Ascending aorta (tissue), 2 donors: ENCODE results near the gene KNDC1. TPM values are rescaled to one million over a fixed set of nuclear protein-coding genes. Genes with fewer than 3 reads are reported as not detected.

Source experiments
- DNase-seq, 2 donors: peaks; one replicate each; pipeline ENCODE4 v3.0.0-alpha.2; 2019; ENCODE audit warnings: low spot score in 2 of 2
- H3K27ac ChIP-seq, 2 donors: fragments of 200-600 bp; sonication (generic); one replicate each; pipeline ENCODE4 v1.5.1; 2016 to 2017; ENCODE audit warnings: mild to moderate bottlenecking in 1 of 2
- H3K27me3 ChIP-seq: fragments of 200-600 bp; sonication (generic); one replicate; pipeline ENCODE4 v1.5.1; 2017
- H3K36me3 ChIP-seq, 2 donors: fragments of 200-600 bp; sonication (generic); one replicate each; pipeline ENCODE4 v1.5.1; 2016
- H3K4me1 ChIP-seq, 2 donors: fragments of 200-600 bp; sonication (generic); one replicate each; pipeline ENCODE4 v1.5.1; 2016 to 2017; ENCODE audit warnings: mild to moderate bottlenecking in 1 of 2
- H3K4me3 ChIP-seq, 2 donors: fragments of 200-600 bp; sonication (generic); one replicate each; pipeline ENCODE4 v1.5.1; 2016 to 2017; ENCODE audit warnings: mild to moderate bottlenecking in 1 of 2
- H3K9me3 ChIP-seq, 2 donors: fragments of 200-600 bp; sonication (generic); one replicate each; pipeline ENCODE4 v1.5.1; 2016
- intact Hi-C: fragments of 100-400 bp; cut with DNase I; formaldehyde crosslinking; loops from one replicate; pipeline ENCODE4 v1.15.1; 2023
- total RNA-seq: library from RNA; depleted of rRNA; stranded (reverse); fragments of >200 nt; gene quantifications from one replicate; pipeline ENCODE4 v1.1.0, GENCODE V29; 2016
- TF ChIP-seq, protein P1 (sequence below), 3 experiments: fragments of 200-600 bp in 2 of 3; fragments of 450-650 bp in 1 of 3; sonication (generic) in 2 of 3; IDR thresholded peaks; one replicate each; pipeline ENCODE4 v1.5.1; 2016 to 2019; ENCODE audit warnings: antibody characterized with exemption in 3 of 3, mild to moderate bottlenecking in 1 of 3, moderate library complexity in 1 of 3

KNDC1 gene
- total RNA-seq, 1 donor from 2014 or later = 0.21 TPM

DNA sequence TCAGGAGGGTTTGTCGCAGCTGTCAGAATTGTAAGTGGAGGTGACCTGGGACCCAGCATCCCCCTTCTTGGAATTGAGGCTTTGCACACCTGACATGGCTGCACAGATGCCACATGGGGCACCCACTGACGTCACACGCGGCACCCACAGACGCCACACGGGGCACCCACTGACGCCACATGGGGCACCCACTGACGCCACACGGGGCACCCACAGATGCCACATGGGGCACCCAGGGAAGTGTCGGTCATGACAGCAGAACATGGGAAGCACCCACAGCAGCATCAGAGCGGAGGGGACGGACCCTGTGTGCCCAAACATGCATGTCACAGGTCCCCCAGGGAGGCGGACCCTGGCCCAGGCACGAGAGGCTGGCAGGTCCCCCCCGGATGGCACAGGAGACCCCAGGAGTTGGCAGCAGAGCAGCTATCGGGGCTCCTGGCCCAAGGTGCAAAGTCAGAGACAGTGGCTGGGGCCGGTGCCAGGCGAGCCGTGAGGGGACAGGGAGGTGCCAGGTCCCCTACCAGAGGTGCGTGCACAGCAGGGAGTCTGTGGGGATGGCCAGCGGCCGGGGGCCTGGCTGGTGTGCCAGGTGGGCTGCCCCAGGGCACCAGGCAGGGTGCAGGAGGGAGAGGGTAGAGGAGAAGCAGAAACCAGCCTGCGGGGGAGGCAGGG, 21.1 kb downstream of the KNDC1 start:
- DNase-seq = no peak
- H3K36me3 ChIP-seq = no peaks in the 10 kb centered on the region
- H3K27me3 ChIP-seq = no peaks in the 10 kb centered on the region
- H3K9me3 ChIP-seq = no peaks in the 10 kb centered on the region
- H3K4me1 ChIP-seq = no peaks in the 10 kb centered on the region
- TF ChIP-seq, protein P1, sequence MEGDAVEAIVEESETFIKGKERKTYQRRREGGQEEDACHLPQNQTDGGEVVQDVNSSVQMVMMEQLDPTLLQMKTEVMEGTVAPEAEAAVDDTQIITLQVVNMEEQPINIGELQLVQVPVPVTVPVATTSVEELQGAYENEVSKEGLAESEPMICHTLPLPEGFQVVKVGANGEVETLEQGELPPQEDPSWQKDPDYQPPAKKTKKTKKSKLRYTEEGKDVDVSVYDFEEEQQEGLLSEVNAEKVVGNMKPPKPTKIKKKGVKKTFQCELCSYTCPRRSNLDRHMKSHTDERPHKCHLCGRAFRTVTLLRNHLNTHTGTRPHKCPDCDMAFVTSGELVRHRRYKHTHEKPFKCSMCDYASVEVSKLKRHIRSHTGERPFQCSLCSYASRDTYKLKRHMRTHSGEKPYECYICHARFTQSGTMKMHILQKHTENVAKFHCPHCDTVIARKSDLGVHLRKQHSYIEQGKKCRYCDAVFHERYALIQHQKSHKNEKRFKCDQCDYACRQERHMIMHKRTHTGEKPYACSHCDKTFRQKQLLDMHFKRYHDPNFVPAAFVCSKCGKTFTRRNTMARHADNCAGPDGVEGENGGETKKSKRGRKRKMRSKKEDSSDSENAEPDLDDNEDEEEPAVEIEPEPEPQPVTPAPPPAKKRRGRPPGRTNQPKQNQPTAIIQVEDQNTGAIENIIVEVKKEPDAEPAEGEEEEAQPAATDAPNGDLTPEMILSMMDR (IDR thresholded peaks at IDR 0.05) = no peak
- H3K27ac ChIP-seq = no peak overlapping the region
- intact Hi-C loops = no loop called here
- H3K4me3 ChIP-seq = no peak overlapping the region

DNA sequence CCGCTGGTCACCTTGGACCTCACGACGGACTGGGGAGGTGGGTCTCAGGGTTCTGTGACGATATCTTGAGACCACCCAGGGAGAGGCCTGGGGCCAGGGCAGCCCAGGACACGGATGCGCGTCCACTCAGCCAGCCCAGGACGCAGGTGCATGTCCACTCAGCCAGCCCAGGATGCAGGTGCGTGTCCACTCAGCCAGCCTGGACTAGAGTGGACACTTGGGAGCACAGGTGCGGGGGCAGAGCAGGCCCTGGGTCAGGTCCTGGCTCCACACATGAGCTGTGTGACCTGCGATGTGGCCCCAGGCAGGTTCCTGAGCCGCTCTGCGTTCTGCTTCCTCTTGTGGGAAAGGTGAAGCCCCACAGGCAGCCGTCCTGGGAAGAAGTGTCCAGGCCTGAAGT, 22.2 kb downstream of the KNDC1 start:
- no peaks in the 10 kb centered on the region for H3K4me1 ChIP-seq
- no peak overlapping the region for H3K27ac ChIP-seq
- H3K27me3 ChIP-seq = no peaks in the 10 kb centered on the region
- TF ChIP-seq, protein P1 (IDR thresholded peaks at IDR 0.05) = no peak
- H3K36me3 ChIP-seq = no peaks in the 10 kb centered on the region
- intact Hi-C loops = no loop called here
- no peak overlapping the region for H3K4me3 ChIP-seq
- DNase-seq = no peak
- no peaks in the 10 kb centered on the region for H3K9me3 ChIP-seq

DNA sequence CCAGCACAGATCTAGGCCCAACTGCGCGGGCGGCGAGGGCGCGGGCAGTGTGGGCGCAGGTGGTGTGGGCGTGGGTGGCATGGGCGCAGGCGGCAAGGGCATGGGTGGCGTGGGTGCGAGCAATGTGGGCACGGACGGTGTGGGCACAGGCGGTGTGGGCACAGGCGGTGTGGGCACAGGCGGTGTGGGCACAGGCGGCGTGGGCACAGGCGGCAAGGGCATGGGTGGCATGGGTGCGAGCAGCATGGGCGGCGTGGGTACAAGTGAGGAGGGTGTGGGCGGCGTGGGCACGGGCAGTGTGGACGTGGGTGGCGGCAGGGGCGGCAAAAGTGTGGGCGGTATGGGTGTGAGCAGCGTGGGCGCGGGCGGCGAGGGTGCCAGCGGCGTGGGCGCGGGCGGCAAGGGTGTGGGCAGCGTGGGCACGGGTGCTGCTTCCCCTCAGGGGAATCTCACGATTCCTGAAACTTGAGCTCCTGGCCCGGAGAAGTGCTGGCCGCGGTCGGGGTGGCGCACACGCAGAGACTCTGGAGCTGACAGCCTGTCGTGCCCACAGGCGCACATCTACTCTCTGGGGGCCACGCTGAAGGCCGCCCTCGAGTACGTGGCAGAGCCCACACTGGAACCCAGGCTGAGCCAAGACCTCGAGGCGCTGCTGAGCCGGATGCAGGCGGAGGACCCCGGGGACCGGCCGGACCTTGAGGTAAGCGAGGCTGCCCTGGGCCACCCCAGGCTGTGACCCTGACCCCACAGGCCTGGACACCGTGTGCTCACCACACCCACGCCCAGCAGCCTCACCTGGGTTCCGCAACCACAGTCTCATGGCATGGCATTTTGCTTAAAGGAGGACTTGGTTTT, 23.0 kb downstream of the KNDC1 start:
- no peaks in the 10 kb centered on the region for H3K27me3 ChIP-seq
- no peak for DNase-seq
- H3K27ac ChIP-seq = no peak overlapping the region
- intact Hi-C loops = no loop called here
- TF ChIP-seq, protein P1 (IDR thresholded peaks at IDR 0.05) = no peak
- H3K4me3 ChIP-seq = no peak overlapping the region
- no peaks in the 10 kb centered on the region for H3K9me3 ChIP-seq
- no peaks in the 10 kb centered on the region for H3K36me3 ChIP-seq
- no peaks in the 10 kb centered on the region for H3K4me1 ChIP-seq

DNA sequence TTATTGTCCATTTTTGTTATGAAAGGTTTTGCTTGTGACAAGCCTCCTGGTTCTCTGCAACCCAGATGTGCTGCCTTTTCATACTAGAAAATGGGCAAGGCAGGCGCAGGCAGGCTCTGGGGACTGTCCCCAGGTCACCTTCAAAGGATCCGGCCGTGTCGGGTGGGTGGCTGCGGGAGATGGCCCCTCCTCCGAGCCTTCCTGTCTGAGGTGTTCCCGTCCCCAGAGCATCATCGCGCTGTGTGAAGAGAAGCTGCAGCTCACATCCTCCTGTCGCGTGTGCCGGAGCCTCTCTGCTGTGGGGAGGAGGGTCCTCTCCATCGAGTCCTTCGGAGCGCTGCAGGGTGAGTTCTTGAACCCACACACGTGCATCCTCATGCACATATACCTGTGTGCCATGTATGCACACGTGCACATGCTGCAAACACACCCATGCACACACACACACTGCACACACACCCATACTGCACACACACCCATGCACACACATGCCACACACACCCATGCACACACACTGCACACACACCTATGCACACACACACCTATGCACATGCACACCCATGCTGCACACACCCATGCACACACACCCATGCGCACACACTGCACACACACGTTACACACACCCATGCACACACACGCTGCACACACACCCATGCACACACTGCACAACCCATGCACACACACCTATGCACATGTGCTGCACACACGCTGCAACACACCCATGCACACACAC, 23.8 kb downstream of the KNDC1 start:
- DNase-seq = no peak
- Histone ChIP-seq H3K9me3 (no peaks in the 10 kb centered on the region), H3K27me3 (no peaks in the 10 kb centered on the region), H3K27ac (no peak overlapping the region), H3K4me1 (no peaks in the 10 kb centered on the region), H3K4me3 (no peak overlapping the region), H3K36me3 (no peaks in the 10 kb centered on the region)
- TF ChIP-seq, protein P1 (IDR thresholded peaks at IDR 0.05) = no peak
- intact Hi-C loops = no loop called here

DNA sequence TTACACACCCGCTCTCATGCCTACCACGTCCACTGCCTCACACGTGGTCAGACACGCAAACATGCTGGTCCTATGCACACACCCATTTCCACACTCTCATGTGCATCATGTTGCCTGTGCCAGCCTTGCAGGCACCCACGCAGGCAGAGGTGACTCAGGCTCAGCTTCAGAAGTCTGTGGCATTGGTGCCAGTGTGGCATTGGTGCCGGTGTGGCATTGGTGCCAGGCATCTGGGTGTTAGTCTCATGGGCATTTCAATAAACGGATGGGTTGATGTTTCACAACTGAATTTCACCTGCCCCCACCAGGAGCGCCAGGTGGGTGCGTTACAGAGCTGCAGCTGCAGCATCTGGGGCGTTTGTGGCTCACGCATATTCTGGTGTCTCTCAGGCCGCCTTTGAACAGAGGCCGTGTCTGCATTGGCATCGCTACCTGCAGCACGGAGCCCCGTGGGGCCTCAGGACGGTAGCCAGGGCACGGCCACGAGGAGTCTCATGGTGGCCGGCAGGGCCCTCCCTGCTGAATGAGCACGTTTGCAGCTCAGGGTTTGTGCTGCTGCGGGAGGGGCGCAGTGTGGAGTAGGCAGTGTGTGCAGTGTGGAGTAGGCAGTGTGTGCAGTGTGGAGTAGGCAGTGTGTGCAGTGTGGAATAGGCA, 24.7 kb downstream of the KNDC1 start:
- no peak overlapping the region for H3K4me3 ChIP-seq

More for the DNA sequence above, 24.7 kb downstream of the KNDC1 start:
- no peaks in the 10 kb centered on the region for H3K27me3 ChIP-seq
- no peaks in the 10 kb centered on the region for H3K9me3 ChIP-seq
- intact Hi-C loops = no loop called here
- H3K36me3 ChIP-seq = no peaks in the 10 kb centered on the region
- no peak for DNase-seq
- H3K27ac ChIP-seq = no peak overlapping the region
- TF ChIP-seq, protein P1 (IDR thresholded peaks at IDR 0.05) = no peak
- H3K4me1 ChIP-seq = no peaks in the 10 kb centered on the region
